HCT116 (cell line): ENCODE data around the gene HMGB1. TPM values are rescaled to one million over a fixed set of nuclear protein-coding genes. Genes with fewer than 3 reads are reported as not detected.

Experiments used
- ATAC-seq: fragments of 200-7000 bp; cut with Tn5 transposase; 2 replicates; pipeline ENCODE4 v1.9.1; 2020; ENCODE audit warnings: mild to moderate bottlenecking, moderate library complexity
- BruUV-seq: library from RNA; stranded (reverse); fragments of 400-500 nt; replicated peaks from 2 replicates; lab custom pipeline; 2021; lab: Mats Ljungman, UMichigan
- CTCF ChIA-PET: fragments of 300-600 bp; sonication (Branson Sonifier 250); formaldehyde crosslinking; loops from one replicate; lab custom pipeline; 2021; ENCODE audit warnings: antibody characterized with exemption; lab: Charles Lee
- POLR2A ChIA-PET: fragments of 300-600, 350-600 bp; sonication (Branson Sonifier 250); formaldehyde crosslinking; loops from one replicate; lab custom pipeline; 2021; ENCODE audit warnings: antibody characterized with exemption; lab: Charles Lee
- RAD21 ChIA-PET, 2 experiments: fragments of 300-600 bp; sonication (Branson Sonifier 250); formaldehyde crosslinking; loops; one replicate each; lab custom pipeline; 2023; ENCODE audit warnings: low total read pairs in 2 of 2; ENCODE audit not compliant: uncharacterized antibody in 2 of 2, unreplicated experiment in 2 of 2, low non-redundant PET in 1 of 2; lab: Charles Lee
- DNase-seq: peaks from one replicate; pipeline ENCODE4 v3.0.0-alpha.2; 2010; ENCODE audit warnings: low read depth, low spot score
- H2AFZ ChIP-seq: fragments of 200-600 bp; shearing (Covaris generic), sonication (generic); 2 replicates; pipeline ENCODE4 v1.6.1; 2017; ENCODE audit warnings: low read depth, mixed run types, mixed read lengths, antibody characterized with exemption, low read length; ENCODE audit not compliant: poor library complexity, severe bottlenecking
- H3K27ac ChIP-seq: 2 replicates; pipeline ENCODE4 v1.5.1; 2012; ENCODE audit warnings: low read depth, low read length
- H3K27me3 ChIP-seq: fragments of 200-600 bp; sonication (generic); 2 replicates; pipeline ENCODE4 v1.6.1; 2016; ENCODE audit warnings: mixed run types, low read length, mixed read lengths; ENCODE audit not compliant: insufficient read depth
- H3K36me3 ChIP-seq, 2 experiments: fragments of 200-500 bp in 1 of 2; fragments of 200-600 bp in 1 of 2; sonication (Bioruptor generic) in 1 of 2; sonication (generic) in 1 of 2; 2 replicates each; pipeline versions ENCODE4 v1.5.1 to v1.6.1; 2014 to 2016; ENCODE audit warnings: low read length in 2 of 2, inconsistent platforms in 1 of 2, mixed read lengths in 1 of 2, mixed run types in 1 of 2; ENCODE audit not compliant: insufficient read depth in 2 of 2, control insufficient read depth in 1 of 2
- H3K4me1 ChIP-seq, 2 experiments: fragments of 200-600 bp in 1 of 2; sonication (generic) in 1 of 2; 2 replicates each; pipeline versions ENCODE4 v1.5.1 to v1.6.1; 2012 to 2017; ENCODE audit warnings: low read length in 2 of 2, inconsistent platforms in 1 of 2, mild to moderate bottlenecking in 1 of 2, mixed read lengths in 1 of 2, mixed run types in 1 of 2, moderate library complexity in 1 of 2; ENCODE audit not compliant: insufficient read depth in 2 of 2, control insufficient read depth in 1 of 2
- H3K4me2 ChIP-seq: fragments of 200-600 bp; sonication (generic); 2 replicates; pipeline ENCODE4 v1.6.1; 2017; ENCODE audit warnings: mixed run types, low read length, mixed read lengths
- H3K4me3 ChIP-seq, 2 experiments: fragments of 200-600 bp in 1 of 2; sonication (generic) in 1 of 2; replicated peaks in 1 of 2; 2 replicates each; pipeline ENCODE4 v1.5.1; 2011 to 2016; ENCODE audit warnings: low read length in 2 of 2, control low read depth in 1 of 2, low read depth in 1 of 2, mild to moderate bottlenecking in 1 of 2, mixed read lengths in 1 of 2, mixed run types in 1 of 2
- H3K79me2 ChIP-seq: fragments of 200-600 bp; sonication (generic); 2 replicates; pipeline ENCODE4 v1.6.1; 2017; ENCODE audit warnings: mild to moderate bottlenecking, mixed run types, low read length, moderate library complexity, mixed read lengths; ENCODE audit not compliant: insufficient read depth
- H3K9ac ChIP-seq: fragments of 200-600 bp; sonication (generic); 2 replicates; pipeline ENCODE4 v1.6.1; 2016; ENCODE audit warnings: low read length, mixed read lengths
- H3K9me2 ChIP-seq: fragments of 200-600 bp; sonication (generic), shearing (Covaris generic); 2 replicates; pipeline ENCODE4 v1.6.1; 2017; ENCODE audit warnings: mixed run types, mild to moderate bottlenecking, moderate library complexity; ENCODE audit not compliant: insufficient read depth
- H3K9me3 ChIP-seq, 2 experiments: fragments of 200-500 bp in 1 of 2; fragments of 200-600 bp in 1 of 2; sonication (Bioruptor generic) in 1 of 2; sonication (generic) in 1 of 2; 2 replicates each; pipeline ENCODE4 v1.6.1; 2014 to 2017; ENCODE audit warnings: low read length in 2 of 2, mixed read lengths in 2 of 2, inconsistent platforms in 1 of 2, low read depth in 1 of 2, mild to moderate bottlenecking in 1 of 2, mixed run types in 1 of 2, moderate library complexity in 1 of 2; ENCODE audit not compliant: control insufficient read depth in 1 of 2, insufficient read depth in 1 of 2
- H4K20me1 ChIP-seq: fragments of 200-600 bp; sonication (generic), shearing (Covaris generic); 2 replicates; pipeline ENCODE4 v1.6.1; 2017; ENCODE audit warnings: mixed run types, mild to moderate bottlenecking, moderate library complexity; ENCODE audit not compliant: insufficient read depth
- CBX3 ChIP-seq: IDR thresholded peaks from 2 replicates; pipeline ENCODE4 v1.6.1; 2012; ENCODE audit warnings: low read depth
- CEBPB ChIP-seq: IDR thresholded peaks from 2 replicates; pipeline ENCODE4 v1.6.1; 2012; ENCODE audit warnings: low read depth
- EGR1 ChIP-seq: IDR thresholded peaks from 2 replicates; pipeline ENCODE4 v1.6.1; 2012; ENCODE audit warnings: low read depth
- ELF1 ChIP-seq: IDR thresholded peaks from 2 replicates; pipeline ENCODE4 v1.6.1; 2012; ENCODE audit warnings: low read depth, borderline replicate concordance
- EZH2 ChIP-seq: fragments of 200-600 bp; sonication (generic); IDR thresholded peaks from 2 replicates; pipeline ENCODE4 v1.6.1; 2017; ENCODE audit warnings: antibody characterized with exemption, mixed run types
- EZH2phosphoT487 ChIP-seq: fragments of 200-600 bp; IDR thresholded peaks from 2 replicates; pipeline ENCODE4 v1.6.1; 2018; ENCODE audit warnings: antibody characterized with exemption, borderline replicate concordance
- FOSL1 ChIP-seq: IDR thresholded peaks from 2 replicates; pipeline ENCODE4 v1.6.1; 2012; ENCODE audit warnings: low read depth
- JUND ChIP-seq: IDR thresholded peaks from 2 replicates; pipeline ENCODE4 v1.6.1; 2012
- MAX ChIP-seq: IDR thresholded peaks from 2 replicates; pipeline ENCODE4 v1.6.1; 2012
- POLR2A ChIP-seq: IDR thresholded peaks from 2 replicates; pipeline ENCODE4 v1.7.0; 2011; ENCODE audit warnings: borderline replicate concordance; ENCODE audit not compliant: insufficient read depth, insufficient read length; ENCODE audit errors: extremely low read depth
- POLR2AphosphoS5 ChIP-seq: IDR thresholded peaks from 2 replicates; pipeline ENCODE4 v1.6.1; 2011; ENCODE audit warnings: mild to moderate bottlenecking, low read depth, low read length, moderate library complexity
- SIN3A ChIP-seq: IDR thresholded peaks from 2 replicates; pipeline ENCODE4 v1.6.1; 2012; ENCODE audit warnings: low read depth
- SP1 ChIP-seq: IDR thresholded peaks from 2 replicates; pipeline ENCODE4 v1.6.1; 2012; ENCODE audit warnings: low read depth
- TCF7L2 ChIP-seq: IDR thresholded peaks from 2 replicates; pipeline ENCODE4 v1.7.0; 2011; ENCODE audit warnings: borderline replicate concordance, inconsistent platforms; ENCODE audit not compliant: insufficient read depth, insufficient read length; ENCODE audit errors: extremely low read depth
- YY1 ChIP-seq: IDR thresholded peaks from 2 replicates; pipeline ENCODE4 v1.6.1; 2011; ENCODE audit warnings: low read length, low read depth, moderate library complexity, mild to moderate bottlenecking; ENCODE audit not compliant: insufficient replicate concordance; ENCODE audit errors: extremely low read depth
- intact Hi-C: fragments of 100-400 bp; cut with micrococcal nuclease; formaldehyde crosslinking; loops from 2 replicates; pipeline ENCODE4 v1.10.0; 2022
- total RNA-seq: library from RNA; stranded (reverse); gene quantifications from one replicate; pipeline ENCODE4 v1.2.1, GENCODE V29; 2021; ENCODE audit not compliant: unreplicated experiment
- TF ChIP-seq, protein P1 (sequence below): IDR thresholded peaks from 2 replicates; pipeline ENCODE4 v1.6.1; 2012; ENCODE audit warnings: low read depth
- TF ChIP-seq, protein P2 (sequence below): IDR thresholded peaks from 2 replicates; pipeline ENCODE4 v1.6.1; 2012

Gene HMGB1
- total RNA-seq, 1 experiment from 2014 or later, result 678 TPM

GRCh38 chr13:30479154-30479882 lies 13.6 kb upstream of the HMGB1 start:
- no peaks in the 10 kb centered on the region for H3K4me1 ChIP-seq
- no peak overlapping the region for H3K4me2 ChIP-seq
- H2AFZ ChIP-seq, result no peak overlapping the region
- no peak overlapping the region for H3K4me3 ChIP-seq
- RAD21 ChIA-PET, result no interaction called here
- TF ChIP-seq EGR1 (no peak), CEBPB (no peak)
- TF ChIP-seq, all 23 proteins: peak for 0
- no peaks in the 10 kb centered on the region for H3K9me3 ChIP-seq
- ChIA-PET POLR2A (no interaction called here), CTCF (no interaction called here)
- DNase-seq, result no peak
- H3K27ac ChIP-seq, result no peak overlapping the region
- H3K27me3 ChIP-seq, result no peaks in the 10 kb centered on the region
- H3K9me2 ChIP-seq, result no peaks in the 10 kb centered on the region
- H4K20me1 ChIP-seq, result no peaks in the 10 kb centered on the region
- no peaks in the 10 kb centered on the region for H3K36me3 ChIP-seq
- H3K79me2 ChIP-seq, result no peaks in the 10 kb centered on the region
- no peak overlapping the region for H3K9ac ChIP-seq
- no peak for ATAC-seq
- intact Hi-C loops, result no loop called here
- BruUV-seq, result no TSS peak

DNA sequence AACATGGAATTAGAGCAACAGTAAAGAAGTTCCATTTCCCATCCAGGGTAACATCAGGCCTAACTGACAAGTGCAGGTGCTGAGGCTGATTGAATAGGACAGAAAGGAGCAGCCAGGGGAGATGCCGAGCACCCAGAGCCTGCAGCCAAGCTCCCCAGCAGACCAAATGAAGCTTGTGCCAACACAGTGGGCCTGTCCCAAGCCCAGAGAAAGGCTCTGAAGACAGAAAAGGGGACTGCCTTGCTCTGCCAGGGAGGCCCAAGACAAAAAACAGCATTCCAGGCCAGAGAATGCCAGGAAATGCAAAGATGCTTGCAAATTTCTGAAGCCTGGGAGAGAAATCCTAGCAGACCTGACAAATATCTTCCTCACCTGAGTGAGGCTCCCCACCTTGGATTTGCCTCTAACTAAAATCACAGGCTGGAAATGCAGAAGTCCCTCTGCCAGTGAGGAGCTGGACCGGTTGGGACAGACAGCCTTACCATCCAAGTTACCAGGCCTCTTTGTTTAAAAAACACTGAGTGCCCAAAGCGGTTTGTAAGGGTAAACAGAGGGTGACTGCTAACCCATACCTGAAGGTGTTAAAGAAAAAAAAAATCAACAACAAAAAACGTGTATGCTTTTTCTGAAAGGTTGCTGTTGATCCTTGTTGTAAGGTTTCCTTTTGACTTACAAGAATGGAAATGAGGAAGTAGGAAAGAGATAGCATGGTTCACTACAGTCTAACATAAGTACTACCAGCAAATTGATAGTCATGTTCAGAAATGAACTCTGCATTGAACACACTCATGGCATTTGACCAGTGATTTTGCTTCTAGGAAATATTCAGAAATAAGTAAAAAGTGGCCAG lies 11.8 kb upstream of the HMGB1 start:
- Histone ChIP-seq H2AFZ (no peak overlapping the region), H3K9me2 (no peaks in the 10 kb centered on the region), H3K79me2 (no peaks in the 10 kb centered on the region), H4K20me1 (no peaks in the 10 kb centered on the region), H3K9me3 (no peaks in the 10 kb centered on the region), H3K4me3 (no peak overlapping the region), H3K27me3 (no peaks in the 10 kb centered on the region), H3K36me3 (no peaks in the 10 kb centered on the region), H3K9ac (no peak overlapping the region), H3K27ac (no peak overlapping the region), H3K4me1 (no peaks in the 10 kb centered on the region), H3K4me2 (no peak overlapping the region)
- ChIA-PET CTCF (no interaction called here), POLR2A (no interaction called here), RAD21 (no interaction called here)
- intact Hi-C loops, result no loop called here
- ATAC-seq (no peak), DNase-seq (no peak)
- no TSS peak for BruUV-seq
- TF ChIP-seq, protein P1, sequence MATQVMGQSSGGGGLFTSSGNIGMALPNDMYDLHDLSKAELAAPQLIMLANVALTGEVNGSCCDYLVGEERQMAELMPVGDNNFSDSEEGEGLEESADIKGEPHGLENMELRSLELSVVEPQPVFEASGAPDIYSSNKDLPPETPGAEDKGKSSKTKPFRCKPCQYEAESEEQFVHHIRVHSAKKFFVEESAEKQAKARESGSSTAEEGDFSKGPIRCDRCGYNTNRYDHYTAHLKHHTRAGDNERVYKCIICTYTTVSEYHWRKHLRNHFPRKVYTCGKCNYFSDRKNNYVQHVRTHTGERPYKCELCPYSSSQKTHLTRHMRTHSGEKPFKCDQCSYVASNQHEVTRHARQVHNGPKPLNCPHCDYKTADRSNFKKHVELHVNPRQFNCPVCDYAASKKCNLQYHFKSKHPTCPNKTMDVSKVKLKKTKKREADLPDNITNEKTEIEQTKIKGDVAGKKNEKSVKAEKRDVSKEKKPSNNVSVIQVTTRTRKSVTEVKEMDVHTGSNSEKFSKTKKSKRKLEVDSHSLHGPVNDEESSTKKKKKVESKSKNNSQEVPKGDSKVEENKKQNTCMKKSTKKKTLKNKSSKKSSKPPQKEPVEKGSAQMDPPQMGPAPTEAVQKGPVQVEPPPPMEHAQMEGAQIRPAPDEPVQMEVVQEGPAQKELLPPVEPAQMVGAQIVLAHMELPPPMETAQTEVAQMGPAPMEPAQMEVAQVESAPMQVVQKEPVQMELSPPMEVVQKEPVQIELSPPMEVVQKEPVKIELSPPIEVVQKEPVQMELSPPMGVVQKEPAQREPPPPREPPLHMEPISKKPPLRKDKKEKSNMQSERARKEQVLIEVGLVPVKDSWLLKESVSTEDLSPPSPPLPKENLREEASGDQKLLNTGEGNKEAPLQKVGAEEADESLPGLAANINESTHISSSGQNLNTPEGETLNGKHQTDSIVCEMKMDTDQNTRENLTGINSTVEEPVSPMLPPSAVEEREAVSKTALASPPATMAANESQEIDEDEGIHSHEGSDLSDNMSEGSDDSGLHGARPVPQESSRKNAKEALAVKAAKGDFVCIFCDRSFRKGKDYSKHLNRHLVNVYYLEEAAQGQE, result no peak
- TF ChIP-seq YY1 (no peak), EZH2phosphoT487 (no peak), EZH2 (no peak), CBX3 (no peak), CEBPB (no peak), EGR1 (no peak), FOSL1 (no peak), POLR2A (no peak), ELF1 (no peak), SIN3A (no peak), POLR2AphosphoS5 (no peak), MAX (no peak), SP1 (no peak), TCF7L2 (no peak), JUND (no peak)
- TF ChIP-seq, protein P2, sequence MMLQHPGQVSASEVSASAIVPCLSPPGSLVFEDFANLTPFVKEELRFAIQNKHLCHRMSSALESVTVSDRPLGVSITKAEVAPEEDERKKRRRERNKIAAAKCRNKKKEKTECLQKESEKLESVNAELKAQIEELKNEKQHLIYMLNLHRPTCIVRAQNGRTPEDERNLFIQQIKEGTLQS, result no peak
